ENCODE data around the gene MCUB.

The MCUB gene

DNA sequence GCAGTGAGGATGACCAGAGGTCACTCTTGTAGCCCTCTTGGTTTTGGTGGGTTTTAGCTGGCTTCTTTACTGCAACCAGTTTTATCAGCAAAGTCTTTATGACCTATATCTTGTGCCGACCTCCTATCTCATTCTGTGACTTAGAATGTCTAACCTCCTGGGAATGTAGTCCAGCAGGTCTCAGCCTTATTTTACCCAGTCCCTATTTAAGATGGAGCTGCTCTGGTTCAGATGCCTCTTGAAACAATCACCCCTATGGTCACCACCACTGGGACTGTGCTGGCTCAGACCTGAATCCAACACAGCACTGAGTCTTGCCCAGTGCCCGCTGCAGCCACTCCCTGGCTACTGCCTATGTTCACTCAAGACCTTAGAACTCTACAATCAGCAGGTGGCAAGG is 49.4 kb downstream of the MCUB start:
- TF ChIP-seq, protein P1, sequence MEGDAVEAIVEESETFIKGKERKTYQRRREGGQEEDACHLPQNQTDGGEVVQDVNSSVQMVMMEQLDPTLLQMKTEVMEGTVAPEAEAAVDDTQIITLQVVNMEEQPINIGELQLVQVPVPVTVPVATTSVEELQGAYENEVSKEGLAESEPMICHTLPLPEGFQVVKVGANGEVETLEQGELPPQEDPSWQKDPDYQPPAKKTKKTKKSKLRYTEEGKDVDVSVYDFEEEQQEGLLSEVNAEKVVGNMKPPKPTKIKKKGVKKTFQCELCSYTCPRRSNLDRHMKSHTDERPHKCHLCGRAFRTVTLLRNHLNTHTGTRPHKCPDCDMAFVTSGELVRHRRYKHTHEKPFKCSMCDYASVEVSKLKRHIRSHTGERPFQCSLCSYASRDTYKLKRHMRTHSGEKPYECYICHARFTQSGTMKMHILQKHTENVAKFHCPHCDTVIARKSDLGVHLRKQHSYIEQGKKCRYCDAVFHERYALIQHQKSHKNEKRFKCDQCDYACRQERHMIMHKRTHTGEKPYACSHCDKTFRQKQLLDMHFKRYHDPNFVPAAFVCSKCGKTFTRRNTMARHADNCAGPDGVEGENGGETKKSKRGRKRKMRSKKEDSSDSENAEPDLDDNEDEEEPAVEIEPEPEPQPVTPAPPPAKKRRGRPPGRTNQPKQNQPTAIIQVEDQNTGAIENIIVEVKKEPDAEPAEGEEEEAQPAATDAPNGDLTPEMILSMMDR (IDR thresholded peaks at IDR 0.05; ENCODE audit: low read depth, low read length, missing control alignments): no peak
- H3K4me3 ChIP-seq (replicated peaks; ENCODE audit: low read depth, low read length): no peak overlapping the region
- DNase-seq (ENCODE audit: extremely low read depth, low read depth): no peak

DNA sequence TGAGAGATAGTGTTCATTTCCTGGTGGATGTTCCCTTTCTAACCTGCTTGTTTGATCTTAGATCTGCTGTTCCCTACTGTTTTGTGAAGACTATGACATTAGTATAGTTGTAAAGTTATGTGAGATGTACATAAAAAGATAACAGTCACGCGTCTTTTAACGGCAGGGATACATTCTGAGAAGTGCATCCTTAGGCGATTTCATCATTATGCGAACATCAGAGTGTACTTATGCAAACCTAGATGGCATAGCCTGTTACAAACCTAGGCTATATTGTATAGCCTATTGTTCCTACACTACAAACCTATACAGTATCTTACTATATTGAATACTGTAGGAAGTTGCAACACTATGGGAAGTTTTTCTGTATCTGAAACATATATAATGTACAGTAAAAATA is 50.4 kb downstream of the MCUB start:
- TF ChIP-seq, protein P1 (IDR thresholded peaks at IDR 0.05; ENCODE audit: low read depth, low read length, missing control alignments): no peak
- DNase-seq (ENCODE audit: extremely low read depth, low read depth): no peak
- H3K4me3 ChIP-seq (replicated peaks; ENCODE audit: low read depth, low read length): no peak overlapping the region

DNA sequence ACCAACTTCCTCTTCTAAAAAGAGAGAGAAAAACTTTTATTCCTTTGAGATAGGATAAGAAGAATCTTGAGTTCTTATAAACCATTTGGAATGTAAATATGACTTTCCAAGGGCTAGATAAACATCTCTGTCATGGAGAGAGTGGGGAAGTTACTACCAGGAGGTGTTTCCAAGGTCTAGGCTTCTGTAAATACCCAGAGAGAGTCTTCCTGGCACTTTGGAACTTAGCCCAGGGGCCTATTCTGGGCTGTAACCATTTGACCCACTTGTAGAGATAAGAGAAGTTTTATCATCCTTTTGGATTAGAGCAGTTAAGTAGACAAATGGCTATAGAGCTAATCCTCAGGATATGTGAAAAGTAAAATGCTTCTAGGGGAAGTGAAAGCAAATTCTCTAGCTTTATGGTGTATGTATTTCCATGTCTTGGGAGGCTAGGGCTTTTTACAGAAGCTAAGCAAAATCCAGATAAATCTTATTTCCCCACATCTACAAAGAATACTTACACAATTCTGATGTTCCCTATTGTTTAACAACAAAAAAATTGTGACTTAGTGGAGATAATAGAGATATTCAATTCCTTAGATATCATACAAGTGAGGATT is 51.1 kb downstream of the MCUB start:
- TF ChIP-seq, protein P1 (IDR thresholded peaks at IDR 0.05; ENCODE audit: low read depth, low read length, missing control alignments): no peak

DNA sequence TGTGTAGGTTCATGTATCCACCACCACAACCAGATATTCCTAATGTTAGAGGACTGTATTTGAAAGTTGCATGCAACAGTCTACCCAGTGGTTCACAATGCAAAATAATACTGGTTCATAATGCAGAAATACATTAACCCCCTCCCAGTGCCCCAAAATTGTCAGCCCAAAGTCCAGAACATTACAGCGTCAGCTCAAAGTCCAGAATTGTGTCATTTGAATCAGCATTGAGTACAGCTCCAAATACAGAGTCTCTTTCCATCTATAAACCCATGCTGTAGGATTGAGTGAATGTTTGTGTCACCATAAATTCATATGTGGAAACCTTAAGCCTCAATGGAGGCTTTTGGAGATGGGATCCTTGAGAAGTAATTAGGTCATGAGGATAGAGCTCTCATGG is 54.0 kb downstream of the MCUB start:
- no peak for DNase-seq (ENCODE audit: extremely low read depth, low read depth)
- TF ChIP-seq, protein P1 (IDR thresholded peaks at IDR 0.05; ENCODE audit: low read depth, low read length, missing control alignments): no peak
- no peak overlapping the region for H3K4me3 ChIP-seq (replicated peaks; ENCODE audit: low read depth, low read length)

More for the DNA sequence above, 51.1 kb downstream of the MCUB start:
- no peak for DNase-seq (ENCODE audit: extremely low read depth, low read depth)
- H3K4me3 ChIP-seq (replicated peaks; ENCODE audit: low read depth, low read length): no peak overlapping the region

DNA sequence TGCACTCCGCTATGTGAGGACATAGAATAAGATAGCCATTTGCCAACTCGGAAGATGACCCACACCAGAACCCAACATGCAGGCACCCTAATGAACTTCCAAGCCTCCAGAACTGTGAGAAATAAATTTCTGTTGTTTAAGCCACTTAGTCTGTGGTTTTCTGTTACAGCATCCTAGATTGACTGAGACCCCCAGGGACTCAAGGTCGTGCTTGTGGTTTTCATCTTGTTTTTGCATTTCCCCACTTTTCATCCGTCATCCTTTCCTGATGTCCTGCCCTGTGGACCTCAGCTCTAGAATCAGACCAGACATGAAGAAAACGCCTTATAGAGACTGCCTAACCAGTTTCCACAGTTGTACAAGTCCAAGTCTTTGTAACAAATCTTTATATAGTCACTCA is 54.4 kb downstream of the MCUB start:
- no peak for DNase-seq (ENCODE audit: extremely low read depth, low read depth)
- H3K4me3 ChIP-seq (replicated peaks; ENCODE audit: low read depth, low read length): no peak overlapping the region
- TF ChIP-seq, protein P1 (IDR thresholded peaks at IDR 0.05; ENCODE audit: low read depth, low read length, missing control alignments): no peak

DNA sequence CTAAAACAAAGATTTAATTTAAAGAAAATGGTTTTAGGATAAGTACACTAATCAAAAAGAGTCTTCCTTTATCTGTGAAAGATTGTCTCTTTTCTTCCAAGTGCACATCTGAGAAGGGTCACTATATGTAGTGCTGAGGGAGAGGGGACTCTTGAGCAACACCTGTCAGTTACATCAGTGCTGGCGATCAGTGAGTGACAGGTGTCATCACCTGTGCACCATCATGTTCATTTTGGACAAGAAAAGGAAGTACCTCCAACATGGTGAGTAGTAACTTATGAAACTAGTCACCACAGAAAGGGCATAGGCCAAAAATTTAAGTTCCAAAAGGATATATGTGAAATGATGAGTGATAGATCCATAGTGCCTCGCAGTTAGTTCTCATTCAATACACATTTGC is 55.7 kb downstream of the MCUB start:
- TF ChIP-seq, protein P1 (IDR thresholded peaks at IDR 0.05; ENCODE audit: low read depth, low read length, missing control alignments): no peak
- no peak overlapping the region for H3K4me3 ChIP-seq (replicated peaks; ENCODE audit: low read depth, low read length)
- no peak for DNase-seq (ENCODE audit: extremely low read depth, low read depth)

DNA sequence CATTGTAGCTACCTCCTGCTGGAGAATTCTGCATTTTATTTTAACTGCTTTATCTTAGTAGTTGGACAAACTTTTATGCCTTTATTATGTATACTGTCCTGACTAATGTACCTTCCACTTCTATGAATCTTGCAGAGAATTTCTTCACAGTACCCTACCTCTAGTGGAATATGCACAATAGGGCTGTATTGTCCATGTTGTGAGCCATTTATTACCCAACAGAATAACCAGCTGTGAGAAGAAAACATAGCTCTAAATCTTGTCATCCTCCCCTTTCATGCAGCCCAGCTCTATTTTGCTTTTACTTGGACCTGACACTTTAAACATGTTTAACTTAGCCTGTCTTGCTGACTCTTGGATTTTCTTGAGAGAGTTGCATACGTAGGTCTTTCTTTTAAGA is 56.2 kb downstream of the MCUB start:
- DNase-seq (ENCODE audit: extremely low read depth, low read depth): no peak
- no peak overlapping the region for H3K4me3 ChIP-seq (replicated peaks; ENCODE audit: low read depth, low read length)
- TF ChIP-seq, protein P1 (IDR thresholded peaks at IDR 0.05; ENCODE audit: low read depth, low read length, missing control alignments): no peak
